Activated T-helper 2 cell treated with anti-CD3 and anti-CD28 coated beads, Interferon-gamma antibody, Interleukin-2, Interleukin-4, amounts not matched to agents 10 μg/mL and 5 μg/mL and 100 μg/mL, durations not matched to agents 14 hours and 24 hours and 36 hours (primary cell): ENCODE results near the gene KRTAP10-11. TPM values are rescaled to one million over a fixed set of nuclear protein-coding genes. Genes with fewer than 3 reads are reported as not detected.
"Not testable (repeated sequence)": the region's sequence is repeated elsewhere in the genome, so short reads cannot be mapped to it uniquely, and the experiment has no call there.

Experiments
- DNase-seq: peaks from one replicate; pipeline ENCODE4 v3.0.0; 2021; ENCODE audit warnings: low spot score
- H3K27ac Mint-ChIP-seq: one replicate; pipeline ENCODE4 v1.8.0; 2021; ENCODE audit warnings: mixed read lengths
- H3K27me3 Mint-ChIP-seq: one replicate; pipeline ENCODE4 v1.8.0; 2021; ENCODE audit warnings: low read depth, mixed read lengths
- H3K36me3 Mint-ChIP-seq: one replicate; pipeline ENCODE4 v1.8.0; 2021; ENCODE audit warnings: low read depth, mixed read lengths
- H3K4me1 Mint-ChIP-seq: one replicate; pipeline ENCODE4 v1.8.0; 2021; ENCODE audit warnings: low read depth, mixed read lengths
- H3K4me3 Mint-ChIP-seq: one replicate; pipeline ENCODE4 v1.8.0; 2021; ENCODE audit warnings: low read depth, mild to moderate bottlenecking, moderate library complexity, mixed read lengths
- H3K9me3 Mint-ChIP-seq: one replicate; pipeline ENCODE4 v1.8.0; 2021; ENCODE audit warnings: mixed read lengths
- intact Hi-C: fragments of 100-400 bp; cut with micrococcal nuclease; formaldehyde crosslinking; loops from one replicate; pipeline ENCODE4 v1.15.1; 2023
- total RNA-seq: library from RNA; stranded (reverse); gene quantifications from 2 replicates; pipeline ENCODE4 v1.2.3, GENCODE V29; 2022

KRTAP10-11 gene
- total RNA-seq, 1 donor from 2014 or later = not detected

DNA sequence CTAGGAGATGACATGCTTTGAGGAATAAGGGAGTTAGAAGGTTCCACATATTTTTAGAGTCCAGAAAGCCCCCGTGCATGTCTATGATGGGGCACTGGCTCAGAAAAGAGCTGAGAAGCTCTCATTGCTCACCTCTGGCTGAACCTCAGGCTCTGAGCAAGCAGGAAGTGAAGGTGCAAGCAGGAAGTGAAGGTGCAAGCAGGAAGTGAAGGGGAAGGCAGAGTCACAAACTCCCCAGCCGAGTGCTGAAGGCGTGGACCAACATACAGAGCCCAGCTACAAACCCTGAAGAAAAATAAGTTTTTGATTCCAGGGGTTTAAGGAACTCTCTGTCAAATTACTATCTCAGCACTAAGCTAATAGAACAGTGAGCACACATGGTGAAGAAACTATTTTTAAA lies 27.3 kb upstream of the KRTAP10-11 start:
- peak overlapping the region; percentile 70 for H3K27ac Mint-ChIP-seq
- DNase-seq = peak; percentile 34
- H3K27me3 Mint-ChIP-seq = peaks cover under 1% of the 10 kb centered on the region
- peaks cover 43% of the 10 kb centered on the region for H3K9me3 Mint-ChIP-seq
- peaks cover 8% of the 10 kb centered on the region for H3K4me1 Mint-ChIP-seq
- intact Hi-C loops = no loop called here
- peak overlapping the region; percentile 2 for H3K4me3 Mint-ChIP-seq
- peaks cover 22% of the 10 kb centered on the region for H3K36me3 Mint-ChIP-seq

DNA sequence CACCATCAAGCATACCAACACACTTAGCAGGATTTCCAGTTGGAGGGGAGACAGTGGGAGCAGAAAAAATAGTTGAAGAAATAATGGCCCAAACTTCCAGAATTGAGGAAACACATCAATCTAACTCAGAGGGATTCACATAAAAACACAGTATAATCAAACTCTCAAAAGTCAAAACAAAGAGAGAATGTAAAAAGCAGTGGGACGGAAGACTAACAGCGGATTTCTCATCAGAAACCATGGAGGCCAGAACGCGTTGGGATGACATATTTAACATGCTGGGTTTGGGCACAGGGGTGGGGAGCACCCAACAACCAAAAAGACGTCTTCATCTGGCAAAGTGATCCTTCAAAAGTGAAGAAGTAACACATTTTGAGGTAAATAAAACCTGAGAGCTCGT lies 26.3 kb upstream of the KRTAP10-11 start:
- peaks cover 8% of the 10 kb centered on the region for H3K4me1 Mint-ChIP-seq
- H3K36me3 Mint-ChIP-seq = peaks cover 22% of the 10 kb centered on the region
- DNase-seq = no peak
- intact Hi-C loops = no loop called here
- no peak overlapping the region for H3K27ac Mint-ChIP-seq
- no peak overlapping the region for H3K4me3 Mint-ChIP-seq
- H3K27me3 Mint-ChIP-seq = peaks cover 4% of the 10 kb centered on the region
- peaks cover 53% of the 10 kb centered on the region for H3K9me3 Mint-ChIP-seq

GRCh38 chr21:44623575-44623974 lies 22.6 kb upstream of the KRTAP10-11 start:
- DNase-seq = no peak
- Mint-ChIP-seq H3K9me3 (peaks cover 53% of the 10 kb centered on the region), H3K36me3 (peaks cover 22% of the 10 kb centered on the region), H3K27ac (no peak overlapping the region), H3K4me3 (no peak overlapping the region), H3K4me1 (peaks cover 7% of the 10 kb centered on the region), H3K27me3 (peaks cover 4% of the 10 kb centered on the region)
- intact Hi-C loops = no loop called here

DNA sequence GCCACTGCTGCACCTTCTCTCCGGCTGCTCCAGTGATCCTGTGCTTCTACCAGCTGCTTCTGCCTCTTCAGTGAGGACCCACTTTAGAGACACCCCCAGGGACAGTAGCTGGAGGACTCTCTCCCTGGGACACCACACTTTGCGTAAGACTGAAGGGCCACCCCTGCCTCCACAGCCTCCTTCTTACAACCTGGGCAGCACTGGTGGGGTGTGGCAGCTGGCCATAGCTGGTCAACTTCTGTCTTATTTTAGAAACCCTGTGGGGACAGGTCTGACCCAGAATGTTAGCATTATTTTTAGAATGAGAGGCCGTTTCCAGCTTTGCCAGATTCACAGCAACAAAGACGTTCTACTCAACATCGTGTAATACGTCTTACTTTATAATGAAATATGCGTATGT lies 20.5 kb upstream of the KRTAP10-11 start:
- Mint-ChIP-seq H3K4me1 (peaks cover 6% of the 10 kb centered on the region), H3K27me3 (peaks cover 4% of the 10 kb centered on the region), H3K36me3 (peaks cover 4% of the 10 kb centered on the region), H3K27ac (no peak overlapping the region), H3K9me3 (peaks cover 41% of the 10 kb centered on the region), H3K4me3 (no peak overlapping the region)
- intact Hi-C loops = no loop called here
- no peak for DNase-seq

GRCh38 chr21:44626262-44626661 lies 20.0 kb upstream of the KRTAP10-11 start:
- H3K27me3 Mint-ChIP-seq = peaks cover 4% of the 10 kb centered on the region
- H3K27ac Mint-ChIP-seq = no peak overlapping the region
- H3K9me3 Mint-ChIP-seq = peaks cover 45% of the 10 kb centered on the region
- H3K4me3 Mint-ChIP-seq = no peak overlapping the region
- intact Hi-C loops = no loop called here
- H3K36me3 Mint-ChIP-seq = peaks cover 7% of the 10 kb centered on the region
- DNase-seq = no peak
- H3K4me1 Mint-ChIP-seq = peaks cover 6% of the 10 kb centered on the region

DNA sequence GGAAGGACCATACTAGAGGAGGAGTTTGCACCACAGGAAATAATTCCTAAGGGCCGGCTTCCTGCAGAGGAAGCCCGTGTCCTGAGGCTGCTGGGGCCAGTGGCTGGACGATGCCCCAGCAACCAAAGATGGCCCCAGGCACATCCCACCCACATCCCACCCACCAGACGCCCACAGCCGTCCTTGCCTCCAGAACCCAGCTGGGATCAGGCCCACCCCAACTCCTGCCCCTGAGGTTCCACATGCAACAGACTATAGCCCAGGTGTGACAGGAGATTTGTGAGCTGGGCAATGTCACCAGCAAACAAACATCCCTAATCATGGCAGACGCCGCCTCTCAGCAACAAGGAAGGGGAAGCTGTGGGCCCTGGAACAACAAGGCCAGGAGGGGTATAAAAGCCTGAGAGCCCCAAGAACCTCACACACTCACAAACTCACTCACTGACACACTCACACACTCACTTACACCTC lies 19.5 kb upstream of the KRTAP10-11 start, which contains the start of gene KRTAP10-9:
KRTAP10-9 (plus strand) TSS at position 421 of the 471 bp plus-strand sequence. CDS start 79 bp downstream, outside the sequence.
- Mint-ChIP-seq H3K4me1 (peaks cover 6% of the 10 kb centered on the region), H3K9me3 (peaks cover 49% of the 10 kb centered on the region), H3K27ac (no peak within 1 kb of the TSS), H3K36me3 (peaks cover 7% of the 10 kb centered on the region), H3K27me3 (peaks cover 4% of the 10 kb centered on the region), H3K4me3 (no peak within 1 kb of the TSS)
- no peak for DNase-seq
- intact Hi-C loops = no loop called here

DNA sequence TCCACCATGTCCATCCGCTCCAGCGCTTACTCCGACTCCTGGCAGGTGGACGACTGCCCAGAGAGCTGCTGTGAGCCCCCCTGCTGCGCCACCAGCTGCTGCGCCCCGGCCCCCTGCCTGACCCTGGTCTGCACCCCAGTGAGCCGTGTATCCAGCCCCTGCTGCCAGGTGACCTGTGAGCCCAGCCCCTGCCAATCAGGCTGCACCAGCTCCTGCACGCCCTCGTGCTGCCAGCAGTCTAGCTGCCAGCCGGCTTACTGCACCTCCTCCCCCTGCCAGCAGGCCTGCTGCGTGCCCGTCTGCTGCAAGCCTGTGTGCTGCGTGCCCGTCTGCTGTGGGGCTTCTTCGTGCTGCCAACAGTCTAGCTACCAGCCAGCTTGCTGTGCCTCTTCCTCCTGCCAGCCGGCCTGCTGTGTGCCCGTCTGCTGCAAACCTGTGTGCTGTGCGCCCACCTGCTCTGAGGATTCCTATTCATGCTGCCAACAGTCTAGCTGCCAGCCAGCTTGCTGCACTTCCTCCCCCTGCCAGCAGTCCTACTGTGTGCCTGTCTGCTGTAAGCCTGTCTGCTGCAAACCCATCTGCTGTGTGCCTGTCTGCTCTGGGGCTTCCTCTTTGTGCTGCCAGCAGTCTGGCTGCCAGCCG lies 18.9 kb upstream of the KRTAP10-11 start:
- H3K4me1 Mint-ChIP-seq, H3K4me3 Mint-ChIP-seq, H3K27ac Mint-ChIP-seq, H3K27me3 Mint-ChIP-seq, DNase-seq, intact Hi-C loops, H3K36me3 Mint-ChIP-seq: not testable (repeated sequence)
- H3K9me3 Mint-ChIP-seq = peaks cover 53% of the 10 kb centered on the region

GRCh38 chr21:44627831-44628233 lies 18.4 kb upstream of the KRTAP10-11 start:
- H3K36me3 Mint-ChIP-seq, H3K4me3 Mint-ChIP-seq, H3K27ac Mint-ChIP-seq, H3K27me3 Mint-ChIP-seq, H3K4me1 Mint-ChIP-seq, DNase-seq, intact Hi-C loops: not testable (repeated sequence)
- H3K9me3 Mint-ChIP-seq = peaks cover 49% of the 10 kb centered on the region

DNA sequence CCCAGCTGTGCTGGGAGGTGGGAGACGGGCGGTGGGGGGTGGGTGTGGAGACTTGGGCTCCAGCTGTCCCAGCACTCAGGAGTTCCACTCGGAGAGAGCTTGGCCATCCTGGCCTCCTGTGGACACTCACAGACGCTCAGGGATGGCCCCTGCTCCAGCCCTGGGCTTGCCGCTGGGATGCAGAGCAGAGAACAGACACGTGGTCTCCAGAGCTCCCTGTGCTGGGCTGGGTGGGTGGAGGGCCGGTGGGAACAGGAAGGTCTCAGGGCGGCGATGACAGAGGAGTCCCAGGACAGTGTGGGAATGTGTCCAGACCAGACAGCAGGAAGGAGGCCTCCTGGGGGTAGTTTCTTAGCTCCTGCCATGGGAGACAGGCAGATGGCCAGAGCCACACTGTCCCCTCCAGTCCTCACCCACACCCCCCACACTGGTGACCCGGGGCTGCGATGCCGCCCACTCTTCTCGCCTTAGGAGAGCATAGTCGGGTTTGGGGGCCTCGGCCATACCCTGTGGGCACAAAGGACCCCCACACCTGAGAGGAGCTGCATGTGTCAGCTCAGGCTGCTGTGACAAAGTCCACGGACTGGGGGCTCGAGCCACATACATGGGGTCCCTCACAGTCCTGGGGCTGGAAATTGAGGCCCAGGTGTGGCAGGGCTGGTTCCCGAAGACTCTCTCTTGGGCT lies 17.4 kb upstream of the KRTAP10-11 start:
- Mint-ChIP-seq H3K36me3 (peaks cover 7% of the 10 kb centered on the region), H3K27ac (no peak overlapping the region), H3K4me1 (peaks cover 6% of the 10 kb centered on the region), H3K27me3 (peaks cover 4% of the 10 kb centered on the region), H3K9me3 (peaks cover 45% of the 10 kb centered on the region), H3K4me3 (no peak overlapping the region)
- intact Hi-C loops = no loop called here
- no peak for DNase-seq

- H3K4me1 Mint-ChIP-seq = peaks cover 6% of the 10 kb centered on the region
- peaks cover 33% of the 10 kb centered on the region for H3K9me3 Mint-ChIP-seq
- H3K4me3 Mint-ChIP-seq = no peak overlapping the region
- DNase-seq = no peak
- peaks cover 2% of the 10 kb centered on the region for H3K27me3 Mint-ChIP-seq
- intact Hi-C loops = no loop called here
- no peak overlapping the region for H3K27ac Mint-ChIP-seq
- peaks cover 7% of the 10 kb centered on the region for H3K36me3 Mint-ChIP-seq
These were observed 15.8 kb upstream of the KRTAP10-11 start for GRCh38 chr21:44630440-44630839.

GRCh38 chr21:44632067-44632466 lies 14.1 kb upstream of the KRTAP10-11 start:
- peaks cover 7% of the 10 kb centered on the region for H3K36me3 Mint-ChIP-seq
- H3K9me3 Mint-ChIP-seq = peaks cover 33% of the 10 kb centered on the region
- H3K4me1 Mint-ChIP-seq = peaks cover 6% of the 10 kb centered on the region
- H3K4me3 Mint-ChIP-seq = no peak overlapping the region
- DNase-seq = no peak
- H3K27me3 Mint-ChIP-seq = peaks cover 2% of the 10 kb centered on the region
- intact Hi-C loops = no loop called here
- no peak overlapping the region for H3K27ac Mint-ChIP-seq

DNA sequence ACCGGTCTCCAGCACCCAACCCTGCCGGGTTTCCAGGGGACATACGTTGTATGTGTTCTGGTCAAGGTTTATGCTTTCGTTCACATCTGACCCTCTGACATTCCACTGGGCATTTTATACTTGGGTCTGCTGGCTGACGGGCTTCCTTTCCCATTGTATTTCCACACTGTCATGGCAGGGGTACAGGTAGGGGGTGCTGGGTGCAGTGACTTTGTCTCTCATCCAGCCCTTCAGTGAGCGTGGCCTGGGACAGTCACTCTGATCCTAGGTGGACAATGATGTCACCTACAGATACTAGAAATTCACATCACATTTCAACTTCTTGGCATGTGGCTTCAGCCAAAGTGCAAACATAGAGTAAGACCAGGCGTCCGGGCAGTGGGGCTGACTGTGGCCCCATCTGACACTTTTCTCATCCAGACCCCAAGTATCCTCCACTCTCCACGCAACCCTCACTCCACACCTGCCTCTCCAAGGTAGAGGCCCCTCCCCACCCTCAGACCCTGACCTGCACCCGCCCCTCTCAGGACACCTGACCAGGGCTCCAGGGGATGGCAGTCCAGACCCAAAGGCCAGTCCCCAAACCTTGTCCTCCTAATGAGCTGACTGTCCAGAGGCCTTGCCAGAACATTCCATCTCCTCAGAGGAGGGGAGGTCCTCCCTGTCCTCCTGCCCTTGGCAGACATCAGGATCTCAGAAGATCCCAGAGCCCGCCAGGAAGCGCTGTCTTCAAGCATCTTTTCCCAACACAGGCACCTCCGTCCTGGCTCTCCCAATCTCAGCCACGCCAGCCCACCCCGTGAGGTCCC lies 9.8 kb upstream of the KRTAP10-11 start:
- intact Hi-C loops = no loop called here
- Mint-ChIP-seq H3K9me3 (peaks cover 31% of the 10 kb centered on the region), H3K27me3 (peaks cover 2% of the 10 kb centered on the region), H3K36me3 (no peaks in the 10 kb centered on the region), H3K27ac (no peak overlapping the region), H3K4me1 (no peaks in the 10 kb centered on the region), H3K4me3 (no peak overlapping the region)
- no peak for DNase-seq
